SHP77 treated with DMSO at 0.1 percent for 48 hours (cell line): ENCODE data around the gene SH3GL3.

ENCODE experiments used
- DNase-seq: peaks from one replicate; lab custom pipeline; 2025; lab: John Stamatoyannopoulos, UW

Gene SH3GL3

GRCh38 chr15:83616840-83617239, 169.7 kb downstream of the SH3GL3 start:
- DNase-seq: no peak

GRCh38 chr15:83626171-83626802, 179.1 kb downstream of the SH3GL3 start:
- no peak for DNase-seq

- no peak for DNase-seq
Observed at GRCh38 chr15:83631534-83631933, 184.4 kb downstream of the SH3GL3 start.

GRCh38 chr15:83643201-83643600, 196.1 kb downstream of the SH3GL3 start:
- no peak for DNase-seq

- DNase-seq: no peak
Observed at GRCh38 chr15:83644439-83644838, 197.3 kb downstream of the SH3GL3 start.

GRCh38 chr15:83650831-83651230, 203.7 kb downstream of the SH3GL3 start:
- DNase-seq: no peak

GRCh38 chr15:83651541-83651940, 204.4 kb downstream of the SH3GL3 start:
- no peak for DNase-seq

GRCh38 chr15:83652626-83653204, 205.6 kb downstream of the SH3GL3 start:
- no peak for DNase-seq

- no peak for DNase-seq
Observed at GRCh38 chr15:83653288-83653638, 206.1 kb downstream of the SH3GL3 start.

GRCh38 chr15:83653639-83654378, 206.7 kb downstream of the SH3GL3 start, which contains the start of gene ADAMTSL3:
ADAMTSL3 (plus strand) TSS chr15:83654123; CDS start chr15:83655762, 1,639 bp downstream.
- DNase-seq: no peak

- DNase-seq: no peak
Observed at GRCh38 chr15:83654379-83655236, 207.5 kb downstream of the SH3GL3 start.

GRCh38 chr15:83655237-83655616, 208.1 kb downstream of the SH3GL3 start:
- DNase-seq: no peak

GRCh38 chr15:83656192-83656591, 209.1 kb downstream of the SH3GL3 start:
- no peak for DNase-seq

- no peak for DNase-seq
Observed at GRCh38 chr15:83656943-83657528, 209.9 kb downstream of the SH3GL3 start.

GRCh38 chr15:83657549-83657948, 210.4 kb downstream of the SH3GL3 start:
- no peak for DNase-seq

- no peak for DNase-seq
Observed at GRCh38 chr15:83658430-83659416, 211.6 kb downstream of the SH3GL3 start.

GRCh38 chr15:83659417-83659812, 212.3 kb downstream of the SH3GL3 start:
- DNase-seq: no peak

GRCh38 chr15:83665480-83665879, 218.3 kb downstream of the SH3GL3 start:
- no peak for DNase-seq
